ENCODE data around the gene CASD1. TPM values are rescaled to one million over a fixed set of nuclear protein-coding genes. Genes with fewer than 3 reads are reported as not detected.

The CASD1 gene
- total RNA-seq, 1 donor from 2014 or later, result 93.5 TPM

- Histone ChIP-seq H3K27me3 (no peaks in the 10 kb centered on the region), H3K4me2 (no peak overlapping the region), H3K79me2 (ENCODE audit: low read depth) (no peaks in the 10 kb centered on the region), H3K27ac (no peak overlapping the region), H3K4me1 (peaks cover 12% of the 10 kb centered on the region), H2AFZ (replicated peaks) (no peak overlapping the region), H3K9me3 (ENCODE audit: low read depth) (no peaks in the 10 kb centered on the region), H4K20me1 (ENCODE audit: low read depth) (no peaks in the 10 kb centered on the region), H3K36me3 (peaks cover 45% of the 10 kb centered on the region), H3K4me3 (no peak overlapping the region), H3K9ac (no peak overlapping the region), H3F3A (ENCODE audit: low read depth) (no peaks in the 10 kb centered on the region)
- Mint-ChIP-seq H3K27me3 (ENCODE audit: insufficient read depth, low read depth) (no peaks in the 10 kb centered on the region), H3K4me1 (peaks cover 11% of the 10 kb centered on the region), H3K27ac (no peak overlapping the region), H3K36me3 (peaks cover 32% of the 10 kb centered on the region), H3K4me3 (no peak overlapping the region), H3K9me3 (no peaks in the 10 kb centered on the region)
- TF ChIP-seq EZH2 (IDR thresholded peaks at IDR 0.05), result no peak
- no peak for TF ChIP-seq EZH2phosphoT487 (IDR thresholded peaks at IDR 0.05)
- TF ChIP-seq CTCF (IDR thresholded peaks at IDR 0.05), result no peak
- no peak for DNase-seq (ENCODE audit: low spot score)
These were observed 23.1 kb downstream of the CASD1 start for GRCh38 chr7:94532676-94533075.

GRCh38 chr7:94540428-94540827 is 30.8 kb downstream of the CASD1 start:
- Mint-ChIP-seq H3K36me3 (peaks cover 36% of the 10 kb centered on the region), H3K27ac (no peak overlapping the region), H3K4me1 (peaks cover 11% of the 10 kb centered on the region), H3K27me3 (ENCODE audit: insufficient read depth, low read depth) (no peaks in the 10 kb centered on the region), H3K4me3 (no peak overlapping the region), H3K9me3 (no peaks in the 10 kb centered on the region)
- Histone ChIP-seq H3K9me3 (ENCODE audit: low read depth) (no peaks in the 10 kb centered on the region), H3F3A (ENCODE audit: low read depth) (no peaks in the 10 kb centered on the region), H4K20me1 (ENCODE audit: low read depth) (no peaks in the 10 kb centered on the region), H3K4me2 (no peak overlapping the region), H3K4me1 (no peaks in the 10 kb centered on the region), H3K27me3 (no peaks in the 10 kb centered on the region), H2AFZ (replicated peaks) (no peak overlapping the region), H3K27ac (no peak overlapping the region), H3K36me3 (peaks cover 21% of the 10 kb centered on the region), H3K9ac (no peak overlapping the region), H3K4me3 (no peak overlapping the region), H3K79me2 (ENCODE audit: low read depth) (no peaks in the 10 kb centered on the region)
- DNase-seq (ENCODE audit: low spot score), result no peak
- no peak for TF ChIP-seq EZH2 (IDR thresholded peaks at IDR 0.05)
- TF ChIP-seq EZH2phosphoT487 (IDR thresholded peaks at IDR 0.05), result no peak
- no peak for TF ChIP-seq CTCF (IDR thresholded peaks at IDR 0.05)

GRCh38 chr7:94547126-94547525 is 37.5 kb downstream of the CASD1 start:
- no peak overlapping the region for H3K4me3 Mint-ChIP-seq
- H3K36me3 ChIP-seq, result peaks cover 6% of the 10 kb centered on the region
- H3K27ac Mint-ChIP-seq, result no peak overlapping the region
- H3K4me1 Mint-ChIP-seq, result peaks cover 17% of the 10 kb centered on the region
- peaks cover 15% of the 10 kb centered on the region for H3K36me3 Mint-ChIP-seq
- no peaks in the 10 kb centered on the region for H3K79me2 ChIP-seq (ENCODE audit: low read depth)
- H3K4me2 ChIP-seq, result no peak overlapping the region
- no peak overlapping the region for H2AFZ ChIP-seq (replicated peaks)
- H3K9ac ChIP-seq, result no peak overlapping the region
- no peak for DNase-seq (ENCODE audit: low spot score)
- H3K27me3 Mint-ChIP-seq (ENCODE audit: insufficient read depth, low read depth), result no peaks in the 10 kb centered on the region
- H3F3A ChIP-seq (ENCODE audit: low read depth), result no peaks in the 10 kb centered on the region
- no peaks in the 10 kb centered on the region for H3K9me3 ChIP-seq (ENCODE audit: low read depth)
- H3K27ac ChIP-seq, result no peak overlapping the region
- H3K4me1 ChIP-seq, result no peaks in the 10 kb centered on the region
- no peaks in the 10 kb centered on the region for H3K9me3 Mint-ChIP-seq
- no peak for TF ChIP-seq EZH2phosphoT487 (IDR thresholded peaks at IDR 0.05)
- no peak for TF ChIP-seq CTCF (IDR thresholded peaks at IDR 0.05)
- TF ChIP-seq EZH2 (IDR thresholded peaks at IDR 0.05), result no peak
- no peaks in the 10 kb centered on the region for H3K27me3 ChIP-seq
- no peaks in the 10 kb centered on the region for H4K20me1 ChIP-seq (ENCODE audit: low read depth)
- H3K4me3 ChIP-seq, result no peak overlapping the region
